Endodermal cell (in vitro differentiated cells): ENCODE results near the gene LRRC1. TPM values are rescaled to one million over a fixed set of nuclear protein-coding genes. Genes with fewer than 3 reads are reported as not detected.

Experiments
- DNase-seq: peaks from one replicate; pipeline ENCODE4 v3.0.0-alpha.2; 2017
- H3K27ac ChIP-seq: 2 replicates; pipeline ENCODE4 v1.5.1; 2013; ENCODE audit warnings: mild to moderate bottlenecking, low read depth, low read length, moderate library complexity
- H3K27me3 ChIP-seq: 2 replicates; pipeline ENCODE4 v1.6.1; 2013; ENCODE audit warnings: mild to moderate bottlenecking, low read length, moderate library complexity; ENCODE audit not compliant: insufficient read depth, control insufficient read depth, poor library complexity, severe bottlenecking
- H3K36me3 ChIP-seq: 2 replicates; pipeline ENCODE4 v1.7.0; 2013; ENCODE audit warnings: mild to moderate bottlenecking, low read length, moderate library complexity; ENCODE audit not compliant: control insufficient read depth, insufficient read depth
- H3K4me1 ChIP-seq: one replicate; pipeline ENCODE4 v1.7.0; 2013; ENCODE audit warnings: low read length; ENCODE audit not compliant: control insufficient read depth, insufficient read depth
- H3K4me3 ChIP-seq: 2 replicates; pipeline ENCODE4 v1.5.1; 2013; ENCODE audit warnings: mild to moderate bottlenecking, low read length, moderate library complexity
- H3K9ac ChIP-seq: 2 replicates; pipeline ENCODE4 v1.6.1; 2013; ENCODE audit warnings: mild to moderate bottlenecking, low read length, moderate library complexity; ENCODE audit not compliant: poor library complexity, severe bottlenecking; ENCODE audit errors: extremely low read depth
- H3K9me3 ChIP-seq: 2 replicates; pipeline ENCODE4 v1.6.1; 2013; ENCODE audit warnings: mild to moderate bottlenecking, low read length, moderate library complexity; ENCODE audit not compliant: control insufficient read depth
- H3K27ac Mint-ChIP-seq: 2 replicates; pipeline ENCODE4 v1.8.0; 2020; ENCODE audit warnings: mixed read lengths
- H3K27me3 Mint-ChIP-seq: 2 replicates; pipeline ENCODE4 v1.8.0; 2021; ENCODE audit warnings: mild to moderate bottlenecking, mixed read lengths; ENCODE audit not compliant: insufficient read depth
- H3K36me3 Mint-ChIP-seq: 2 replicates; pipeline ENCODE4 v1.8.0; 2020; ENCODE audit warnings: low read depth, mixed read lengths
- H3K4me1 Mint-ChIP-seq: 2 replicates; pipeline ENCODE4 v1.8.0; 2020; ENCODE audit warnings: mixed read lengths
- H3K4me3 Mint-ChIP-seq: 2 replicates; pipeline ENCODE4 v1.8.0; 2020; ENCODE audit warnings: mild to moderate bottlenecking, moderate library complexity, mixed read lengths
- H3K9me3 Mint-ChIP-seq: 2 replicates; pipeline ENCODE4 v1.8.0; 2020; ENCODE audit warnings: mild to moderate bottlenecking, mixed read lengths
- CTCF ChIP-seq: fragments of 200-600 bp; sonication (generic); conservative IDR thresholded peaks from 2 replicates; pipeline ENCODE4 v1.5.0; 2021; ENCODE audit warnings: antibody characterized with exemption, mild to moderate bottlenecking
- WGBS, 2 experiments: methylation state at CpG; one replicate each; pipeline versions ENCODE4 v1.1.5 to v1.1.7; 2013; ENCODE audit warnings: missing lambda C conversion rate in 2 of 2, mixed read lengths in 1 of 2; ENCODE audit not compliant: insufficient coverage in 1 of 2, insufficient read length in 1 of 2; 5-methylcytosine and 5-hydroxymethylcytosine counted together
- total RNA-seq, 2 donors: library from RNA; stranded (reverse); fragmentation: NEBNext Ultra II Directional in 1 of 2; extraction: Animal tissue kit (Norgen Biotek cat#: 25700) in 1 of 2; gene quantifications; 2 replicates in 1 of 2; 3 replicates in 1 of 2; pipeline ENCODE4 v1.2.1, GENCODE V29; 2021

The LRRC1 gene
- total RNA-seq, 2 donors from 2014 or later = 14.1 to 15.3 TPM

DNA sequence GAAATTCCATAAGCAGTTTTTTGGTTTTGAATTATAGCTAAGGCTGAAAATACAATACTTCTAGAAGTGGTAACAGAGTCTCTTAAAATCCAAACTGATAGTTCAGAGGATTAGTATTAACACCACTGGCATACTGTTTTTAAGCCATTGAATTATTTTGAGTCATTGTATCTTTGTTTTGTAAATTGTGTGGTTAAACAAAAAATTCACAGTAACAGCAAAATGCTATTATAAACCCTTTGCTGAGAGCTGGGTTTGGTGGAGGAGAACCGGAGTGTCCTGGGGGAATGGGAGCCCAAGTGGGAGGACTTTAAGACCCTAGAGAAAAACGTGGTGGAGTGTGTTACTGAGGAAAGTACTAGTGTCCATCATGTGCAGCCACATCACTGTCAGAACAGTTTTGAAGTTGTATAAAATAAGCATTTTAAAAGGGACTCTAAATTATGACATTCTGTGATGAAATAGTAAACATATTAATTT is 125.1 kb downstream of the LRRC1 start:
- WGBS, 2 experiments = 74 to 94% methylated on average over 2 of the region's 2 CpGs
- H3K9me3 ChIP-seq = no peaks in the 10 kb centered on the region
- no peak overlapping the region for H3K4me3 ChIP-seq
- H3K4me1 Mint-ChIP-seq = peaks cover 8% of the 10 kb centered on the region
- no peak overlapping the region for H3K9ac ChIP-seq
- no peaks in the 10 kb centered on the region for H3K27me3 Mint-ChIP-seq
- no peak for DNase-seq
- peaks cover 3% of the 10 kb centered on the region for H3K36me3 ChIP-seq
- TF ChIP-seq CTCF = no peak
- no peaks in the 10 kb centered on the region for H3K9me3 Mint-ChIP-seq
- H3K27ac ChIP-seq = no peak overlapping the region
- H3K36me3 Mint-ChIP-seq = peaks cover 8% of the 10 kb centered on the region
- no peak overlapping the region for H3K27ac Mint-ChIP-seq
- no peak overlapping the region for H3K4me3 Mint-ChIP-seq
- H3K4me1 ChIP-seq = no peaks in the 10 kb centered on the region
- no peaks in the 10 kb centered on the region for H3K27me3 ChIP-seq

DNA sequence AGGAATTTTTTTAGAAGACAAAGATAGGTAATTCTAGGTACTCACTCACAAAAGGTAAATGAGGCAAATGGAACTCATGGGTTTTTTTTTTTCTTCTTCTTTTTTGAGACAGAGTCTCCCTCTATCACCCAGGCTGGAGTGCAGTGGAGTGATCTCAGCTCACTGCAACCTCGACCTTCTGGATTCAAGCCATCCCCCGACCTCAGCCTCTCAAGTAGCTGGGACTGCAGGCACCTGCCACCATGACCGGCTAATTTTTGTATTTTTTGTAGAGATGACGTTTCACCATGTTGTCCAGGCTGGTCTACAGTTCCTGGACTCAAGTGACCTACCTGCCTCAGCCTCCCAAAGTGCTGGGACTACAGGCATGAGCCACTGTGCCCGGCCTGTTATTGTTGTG is 126.1 kb downstream of the LRRC1 start:
- Histone ChIP-seq H3K27me3 (no peaks in the 10 kb centered on the region), H3K9me3 (no peaks in the 10 kb centered on the region), H3K4me3 (no peak overlapping the region), H3K27ac (no peak overlapping the region), H3K4me1 (no peaks in the 10 kb centered on the region), H3K9ac (no peak overlapping the region), H3K36me3 (peaks cover 3% of the 10 kb centered on the region)
- peaks cover 4% of the 10 kb centered on the region for H3K4me1 Mint-ChIP-seq
- H3K4me3 Mint-ChIP-seq = no peak overlapping the region
- DNase-seq = no peak
- peaks cover 8% of the 10 kb centered on the region for H3K36me3 Mint-ChIP-seq
- WGBS, 2 experiments = 92 to 93% methylated on average over 2 to 5 of the region's 5 CpGs
- no peak for TF ChIP-seq CTCF
- H3K9me3 Mint-ChIP-seq = no peaks in the 10 kb centered on the region
- H3K27me3 Mint-ChIP-seq = no peaks in the 10 kb centered on the region
- H3K27ac Mint-ChIP-seq = no peak overlapping the region

GRCh38 chr6:53921639-53922038 is 126.8 kb downstream of the LRRC1 start:
- no peak for TF ChIP-seq CTCF
- H3K27me3 ChIP-seq = no peaks in the 10 kb centered on the region
- H3K4me1 ChIP-seq = no peaks in the 10 kb centered on the region
- H3K4me3 Mint-ChIP-seq = no peak overlapping the region
- 81 to 90% methylated on average over 2 of the region's 2 CpGs for WGBS, 2 experiments
- no peak overlapping the region for H3K4me3 ChIP-seq
- no peak overlapping the region for H3K9ac ChIP-seq
- H3K27ac Mint-ChIP-seq = no peak overlapping the region
- H3K27ac ChIP-seq = no peak overlapping the region
- H3K9me3 Mint-ChIP-seq = no peaks in the 10 kb centered on the region
- DNase-seq = no peak
- no peaks in the 10 kb centered on the region for H3K27me3 Mint-ChIP-seq
- no peaks in the 10 kb centered on the region for H3K9me3 ChIP-seq
- peaks cover 3% of the 10 kb centered on the region for H3K36me3 ChIP-seq
- H3K36me3 Mint-ChIP-seq = peaks cover 8% of the 10 kb centered on the region
- peaks cover 4% of the 10 kb centered on the region for H3K4me1 Mint-ChIP-seq
